GM18507 (cell line): ENCODE results near the gene PPP2CA.
A peak's percentile ranks its signal among the peaks of the same experiment; 100 is the strongest.
"Not testable (repeated sequence)": the region's sequence is repeated elsewhere in the genome, so short reads cannot be mapped to it uniquely, and the experiment has no call there.

Experiments
- DNase-seq: peaks from one replicate; pipeline ENCODE4 v3.0.0; 2011; ENCODE audit warnings: low read depth; ENCODE audit not compliant: insufficient read length; ENCODE audit errors: extremely low spot score
- FAIRE-seq: peaks from 2 replicates; lab custom pipeline; 2011; peaks lifted over from hg19 to GRCh38; lab: Jason Lieb, UNC

The PPP2CA gene

DNA sequence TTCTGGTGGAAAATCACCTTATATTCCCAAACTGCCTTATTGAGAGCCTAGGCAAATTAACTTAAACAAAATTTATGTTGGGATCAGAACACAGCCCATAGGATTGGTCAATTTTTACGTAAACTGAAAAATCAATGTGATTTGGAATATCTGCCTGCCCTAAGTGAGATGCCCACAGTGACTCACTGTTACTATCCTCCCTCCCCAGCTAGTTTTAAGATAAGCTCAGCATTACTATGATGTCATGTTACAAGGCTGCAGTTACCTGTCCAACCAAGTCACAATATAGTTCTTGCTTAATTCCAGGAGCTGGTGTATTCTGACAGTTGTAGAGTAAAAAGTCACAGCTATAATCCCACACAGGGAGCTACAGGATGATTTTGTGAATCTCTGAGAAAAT lies 72.2 kb downstream of the PPP2CA start:
- DNase-seq, result no peak
- no peak for FAIRE-seq

DNA sequence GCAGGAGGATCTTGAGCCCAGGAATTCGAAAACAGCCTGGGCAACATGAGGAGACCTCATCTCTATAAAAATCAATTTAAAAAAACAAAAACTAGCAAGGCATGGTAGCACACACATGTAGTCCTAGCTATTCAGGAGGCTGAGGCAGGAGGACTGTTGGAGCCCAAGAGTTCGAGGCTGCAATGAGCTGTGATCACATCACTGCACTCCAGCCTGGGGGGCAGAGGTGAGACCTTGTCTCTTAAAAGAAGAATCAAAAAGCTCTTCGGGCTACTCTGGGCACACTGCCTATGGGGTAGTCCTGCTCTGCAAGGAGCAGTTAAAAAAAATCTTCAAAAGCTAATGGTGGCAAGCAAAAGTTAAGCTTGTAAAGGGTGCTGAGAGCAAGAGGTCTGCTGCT lies 72.6 kb downstream of the PPP2CA start:
- FAIRE-seq (no peak), DNase-seq (no peak)

DNA sequence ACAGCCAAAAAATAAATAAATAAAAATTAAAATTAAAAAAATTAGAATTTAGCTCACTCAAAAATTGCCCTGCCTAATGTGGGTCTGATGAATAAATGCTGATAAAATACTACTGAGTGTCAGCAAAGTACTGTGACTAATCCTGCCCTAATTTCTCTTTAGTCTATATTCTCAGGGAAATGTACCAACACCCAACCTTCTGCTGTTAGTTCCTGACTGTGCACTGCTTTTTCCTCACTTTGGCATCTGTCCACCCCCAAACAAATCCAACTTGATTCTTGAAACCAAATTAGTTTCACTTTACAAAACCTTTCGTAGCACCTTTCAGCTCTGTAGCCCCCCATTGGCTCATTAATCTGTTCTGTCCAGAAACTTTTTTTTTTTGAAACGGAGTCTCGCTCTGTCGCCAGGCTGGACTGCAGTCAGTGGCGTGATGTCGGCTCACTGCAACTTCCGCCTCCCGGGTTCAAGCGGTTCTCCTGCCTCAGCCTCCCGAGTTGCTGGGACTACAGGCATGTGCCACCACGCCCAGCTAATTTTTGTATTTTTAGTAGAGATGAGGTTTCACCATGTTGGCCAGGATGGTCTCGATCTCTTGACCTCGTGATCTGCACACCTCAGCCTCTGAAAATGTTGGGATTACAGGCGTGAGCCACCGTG lies 73.6 kb downstream of the PPP2CA start:
- not testable (repeated sequence) for FAIRE-seq, DNase-seq

DNA sequence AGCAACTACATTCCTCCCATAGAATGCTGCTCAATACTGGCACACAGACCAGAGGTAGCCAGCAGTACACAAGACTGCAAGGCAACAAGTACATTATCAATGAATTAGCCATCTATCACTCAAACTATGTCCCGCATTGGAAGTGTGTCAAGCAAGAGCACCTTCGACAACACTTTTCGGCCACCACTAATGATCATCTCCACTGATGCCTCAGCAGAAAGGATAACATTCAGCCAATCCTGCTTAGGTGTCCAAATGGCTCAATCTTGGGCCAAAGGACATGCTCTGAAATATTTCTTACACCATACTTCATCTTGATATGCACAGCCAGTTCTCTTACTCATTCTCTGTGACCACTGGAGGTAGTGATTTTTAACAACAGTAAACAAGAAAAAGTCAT lies 74.2 kb downstream of the PPP2CA start:
- DNase-seq, result no peak
- FAIRE-seq, result no peak

DNA sequence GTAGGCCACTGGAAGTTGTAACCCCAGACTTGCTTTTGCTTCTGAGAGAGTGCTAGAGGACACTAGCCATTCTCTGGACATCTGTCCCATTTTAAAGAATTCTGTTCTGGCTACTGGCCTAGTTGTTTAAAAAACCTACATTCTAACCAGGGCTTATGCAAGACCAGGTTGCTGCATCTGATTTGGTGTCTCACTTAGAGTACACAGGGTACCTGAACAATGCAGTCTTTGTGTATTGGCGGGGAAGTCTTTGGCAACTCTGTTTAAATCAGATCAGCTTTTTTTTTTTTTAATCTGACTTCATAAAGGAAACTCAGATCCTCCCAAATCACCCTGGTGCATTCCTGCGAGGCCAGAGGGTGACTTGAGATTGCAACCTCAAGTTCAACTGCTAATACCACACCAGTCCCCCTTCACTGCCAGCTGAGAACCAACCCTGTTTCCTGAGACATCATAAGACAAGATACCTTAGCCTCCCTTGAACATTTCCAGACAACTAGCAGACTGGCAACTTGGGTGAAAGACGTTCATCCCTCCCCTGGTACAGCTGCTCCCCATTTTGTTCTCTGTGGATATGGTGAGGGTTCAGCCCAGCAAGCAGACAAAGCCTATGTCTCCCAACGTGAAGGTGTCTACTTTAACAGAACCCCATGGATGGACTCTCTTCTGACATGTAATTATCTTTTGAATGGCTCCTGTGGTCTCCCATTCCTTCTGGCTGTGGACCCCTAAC lies 76.1 kb downstream of the PPP2CA start:
- DNase-seq, result no peak

DNA sequence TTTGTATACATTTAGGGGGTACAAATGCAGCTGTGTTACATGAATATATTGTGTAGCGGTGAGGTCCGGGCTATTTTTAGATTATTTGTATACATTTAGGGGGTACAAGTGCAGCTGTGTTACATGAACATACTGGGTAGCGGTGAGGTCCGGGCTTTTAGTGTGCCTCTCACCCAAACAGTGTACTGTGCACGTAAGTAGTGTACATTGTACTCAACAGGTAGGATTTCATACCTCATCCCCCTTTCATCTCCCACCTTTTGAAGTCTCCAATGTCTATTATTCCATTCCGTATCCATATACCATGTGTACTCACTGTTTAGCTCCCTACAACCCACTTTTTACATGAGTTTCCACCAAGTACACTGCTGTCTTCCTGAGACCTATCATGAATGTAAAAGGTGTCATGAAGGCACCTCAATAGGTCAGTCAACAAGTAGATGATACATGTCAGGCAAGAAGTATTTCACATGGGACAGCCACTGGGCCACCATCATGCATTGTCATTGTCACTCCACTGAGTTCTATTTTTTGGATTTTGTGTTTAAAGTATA lies 76.8 kb downstream of the PPP2CA start:
- DNase-seq (no peak), FAIRE-seq (no peak)

More for the DNA sequence above, 76.1 kb downstream of the PPP2CA start:
- no peak for FAIRE-seq

DNA sequence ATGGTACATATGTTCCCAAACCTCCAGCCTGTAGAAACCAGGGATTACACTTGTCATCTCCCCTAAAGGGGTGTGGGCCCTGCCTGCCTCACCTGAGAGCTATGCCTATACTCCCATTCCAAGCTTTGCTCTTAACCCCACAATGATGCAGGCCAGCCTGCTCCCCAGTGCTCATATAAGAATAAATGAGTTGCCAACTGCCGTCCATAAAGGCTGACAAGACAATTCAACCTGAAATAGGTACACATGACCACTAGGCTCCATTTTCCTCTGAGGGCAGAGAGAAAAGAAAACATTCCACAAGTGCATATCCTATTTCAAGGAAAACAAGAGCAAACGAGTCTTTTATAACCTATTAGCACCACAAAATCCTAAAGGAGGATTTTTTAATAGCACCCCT lies 77.6 kb downstream of the PPP2CA start:
- DNase-seq, result no peak

DNA sequence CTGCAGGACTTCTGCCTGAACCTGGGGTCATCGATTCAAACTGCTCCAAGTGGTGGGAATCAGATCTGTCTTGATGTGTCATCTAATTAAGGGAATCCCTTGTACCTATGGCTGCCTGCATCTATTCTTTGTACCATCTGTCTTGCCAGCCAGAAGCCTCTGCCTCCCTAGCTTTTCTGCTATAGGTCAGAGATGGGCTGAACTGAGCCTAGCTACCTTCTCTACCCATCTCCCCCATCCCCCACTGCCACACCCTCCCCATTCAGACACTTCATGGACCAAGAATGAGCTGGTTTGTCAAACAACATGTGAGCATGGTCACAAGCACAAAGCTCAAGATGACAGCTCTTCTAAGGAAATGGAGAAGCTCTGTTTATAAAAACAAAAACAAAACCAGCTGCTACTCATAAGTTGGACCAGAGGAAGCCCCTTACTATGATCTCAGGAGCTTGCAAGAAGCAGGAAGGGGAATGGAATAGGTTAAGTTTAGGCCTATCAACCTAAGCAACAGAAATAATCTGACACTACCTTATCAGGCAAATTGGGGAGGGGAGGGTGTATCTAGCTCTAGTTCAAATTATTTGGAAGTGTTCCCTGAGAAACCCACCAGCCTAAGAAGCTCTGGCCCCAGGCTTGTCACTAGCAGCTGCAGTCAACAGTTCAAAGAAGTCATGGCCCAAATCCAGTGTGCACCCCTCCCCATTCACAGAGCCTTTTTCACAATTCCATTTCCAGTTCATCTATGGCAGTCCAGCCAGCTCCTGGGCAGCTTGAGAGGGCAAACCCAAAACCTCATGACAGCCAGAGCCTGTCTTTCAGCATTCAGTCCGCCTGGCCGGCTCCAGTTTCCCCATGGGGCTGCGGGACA lies 79.0 kb downstream of the PPP2CA start:
- DNase-seq (no peak), FAIRE-seq (no peak)

More for the DNA sequence above, 77.6 kb downstream of the PPP2CA start:
- FAIRE-seq, result no peak

DNA sequence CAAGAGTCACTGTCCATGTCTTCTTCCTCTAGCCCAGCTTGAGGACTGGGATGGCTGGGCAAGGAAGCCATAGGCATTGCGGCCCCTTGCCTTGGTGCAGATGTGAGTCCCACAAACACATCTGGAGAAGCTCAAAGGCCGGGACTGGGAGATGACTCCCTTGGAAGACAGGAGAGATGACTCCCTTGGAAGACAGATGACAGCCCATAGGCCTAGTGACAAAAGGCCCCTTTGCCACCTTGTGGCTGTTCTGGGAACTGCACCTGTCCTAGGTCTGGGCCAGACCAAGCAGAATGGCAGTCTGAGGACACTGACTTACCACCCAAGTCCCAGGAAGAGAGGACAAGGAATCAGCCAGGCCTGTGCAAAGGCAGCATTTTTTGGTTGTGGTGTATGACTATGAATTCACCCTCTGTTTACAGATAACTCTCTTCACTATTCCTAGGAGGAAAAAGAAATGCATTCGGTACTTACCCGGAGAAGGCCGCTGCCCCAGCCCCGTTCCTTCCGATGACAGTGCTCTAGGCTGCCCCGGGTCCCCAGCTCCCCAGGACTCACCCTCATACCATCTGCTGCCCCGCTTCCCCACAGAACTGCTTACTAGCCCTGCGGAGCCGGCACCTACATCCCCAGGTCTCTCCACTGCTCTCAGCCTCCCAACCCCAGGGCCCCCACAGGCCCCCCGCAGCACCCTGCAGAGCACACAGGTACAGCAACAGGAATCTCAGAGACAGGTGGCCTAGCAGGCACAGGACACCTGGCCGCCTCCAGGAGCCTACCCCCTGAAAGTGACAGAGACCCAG lies 79.9 kb downstream of the PPP2CA start:
- DNase-seq (peak; percentile 37), FAIRE-seq (peak; percentile 88)

DNA sequence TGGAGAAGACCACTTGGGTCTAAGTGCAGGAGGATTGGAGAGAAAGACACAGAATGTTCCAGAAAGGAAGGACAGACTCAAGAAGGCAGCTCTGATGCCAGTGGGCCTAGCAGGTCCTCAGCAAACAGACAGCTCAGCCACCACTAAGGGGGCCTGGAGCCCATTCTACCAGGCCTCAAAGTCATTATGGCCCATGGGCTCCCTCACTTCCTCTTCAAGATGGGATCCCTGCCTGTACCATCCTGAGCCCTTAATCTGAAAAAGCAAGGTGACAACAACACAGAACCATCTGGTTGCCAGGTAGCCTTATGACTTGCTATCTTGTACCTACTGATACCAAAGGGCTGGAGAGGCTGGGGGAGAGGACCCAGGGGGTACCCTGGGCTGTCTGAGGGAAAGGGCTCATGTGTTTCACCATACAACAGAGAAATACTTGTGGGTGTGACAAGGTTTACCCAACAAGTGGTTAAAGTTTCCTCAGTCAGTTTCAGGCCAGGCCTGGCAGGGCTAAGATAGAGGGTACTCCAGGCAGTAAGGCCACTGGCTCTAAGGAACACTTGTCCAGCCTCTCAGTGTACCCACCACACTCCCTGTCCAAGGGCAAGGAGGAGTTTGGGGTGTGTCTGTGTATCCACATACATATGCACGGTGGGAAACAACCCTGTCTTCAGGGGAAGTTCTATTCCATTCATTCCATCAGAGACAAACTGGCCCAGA lies 80.7 kb downstream of the PPP2CA start:
- DNase-seq (no peak), FAIRE-seq (no peak)
